ENCODE data around the gene PCDHB16.
"Not testable (repeated sequence)": the region's sequence is repeated elsewhere in the genome, so short reads cannot be mapped to it uniquely, and the experiment has no call there.

PCDHB16 gene

DNA sequence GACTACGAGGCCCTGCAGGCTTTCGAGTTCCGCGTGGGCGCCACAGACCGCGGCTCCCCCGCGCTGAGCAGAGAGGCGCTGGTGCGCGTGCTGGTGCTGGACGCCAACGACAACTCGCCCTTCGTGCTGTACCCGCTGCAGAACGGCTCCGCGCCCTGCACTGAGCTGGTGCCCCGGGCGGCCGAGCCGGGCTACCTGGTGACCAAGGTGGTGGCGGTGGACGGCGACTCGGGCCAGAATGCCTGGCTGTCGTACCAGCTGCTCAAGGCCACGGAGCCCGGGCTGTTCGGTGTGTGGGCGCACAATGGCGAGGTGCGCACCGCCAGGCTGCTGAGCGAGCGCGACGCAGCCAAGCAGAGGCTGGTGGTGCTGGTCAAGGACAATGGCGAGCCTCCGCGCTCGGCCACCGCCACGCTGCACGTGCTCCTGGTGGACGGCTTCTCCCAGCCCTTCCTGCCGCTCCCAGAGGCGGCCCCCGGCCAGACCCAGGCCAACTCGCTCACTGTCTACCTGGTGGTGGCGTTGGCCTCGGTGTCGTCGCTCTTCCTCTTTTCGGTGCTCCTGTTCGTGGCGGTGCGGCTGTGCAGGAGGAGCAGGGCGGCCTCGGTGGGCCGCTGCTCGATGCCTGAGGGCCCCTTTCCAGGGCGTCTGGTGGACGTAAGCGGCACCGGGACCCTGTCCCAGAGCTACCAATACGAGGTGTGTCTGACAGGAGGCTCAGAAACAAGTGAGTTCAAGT is 2.1 kb downstream of the PCDHB16 start:
- not testable (repeated sequence) for DNase-seq

DNA sequence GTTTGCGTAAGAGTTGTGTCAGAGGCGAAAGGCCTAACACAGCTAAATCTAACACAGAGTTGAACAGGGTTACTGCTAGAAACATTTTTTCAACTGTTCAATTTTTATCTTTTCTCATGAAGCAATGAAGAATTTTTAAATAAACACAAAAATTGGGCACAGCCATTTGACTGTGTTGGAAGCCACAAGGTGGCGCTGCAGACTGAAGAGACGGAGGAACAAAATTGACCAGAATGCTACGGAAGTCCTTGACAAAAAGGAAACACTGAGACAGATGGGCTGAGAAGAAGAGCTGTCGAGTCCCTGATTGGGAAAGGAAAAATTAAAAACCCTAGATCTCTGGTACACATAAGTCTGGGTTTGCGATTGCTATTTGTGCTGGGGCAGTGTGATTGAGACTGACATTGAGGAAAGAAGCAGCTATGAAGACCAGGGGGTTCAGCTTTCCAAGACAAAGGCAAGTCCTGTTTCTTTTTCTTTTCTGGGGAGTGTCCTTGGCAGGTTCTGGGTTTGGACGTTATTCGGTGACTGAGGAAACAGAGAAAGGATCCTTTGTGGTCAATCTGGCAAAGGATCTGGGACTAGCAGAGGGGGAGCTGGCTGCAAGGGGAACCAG is 4.8 kb downstream of the PCDHB16 start, which contains the start of gene PCDHB9:
Gene PCDHB9, plus strand, starts transcription at position 265 of the 616 bp plus-strand sequence. Its CDS starts 158 bp downstream, at position 423.
- DNase-seq = peak in 1 of 2 experiments; percentile 12

DNA sequence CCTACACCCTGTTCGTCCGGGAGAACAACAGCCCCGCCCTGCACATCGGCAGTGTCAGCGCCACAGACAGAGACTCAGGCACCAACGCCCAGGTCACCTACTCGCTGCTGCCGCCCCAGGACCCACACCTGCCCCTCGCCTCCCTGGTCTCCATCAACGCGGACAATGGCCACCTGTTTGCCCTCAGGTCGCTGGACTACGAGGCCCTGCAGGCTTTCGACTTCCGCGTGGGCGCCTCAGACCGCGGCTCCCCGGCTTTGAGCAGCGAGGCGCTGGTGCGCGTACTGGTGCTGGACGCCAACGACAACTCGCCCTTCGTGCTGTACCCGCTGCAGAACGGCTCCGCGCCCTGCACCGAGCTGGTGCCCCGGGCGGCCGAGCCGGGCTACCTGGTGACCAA is 6.5 kb downstream of the PCDHB16 start:
- DNase-seq = not testable (repeated sequence)

DNA sequence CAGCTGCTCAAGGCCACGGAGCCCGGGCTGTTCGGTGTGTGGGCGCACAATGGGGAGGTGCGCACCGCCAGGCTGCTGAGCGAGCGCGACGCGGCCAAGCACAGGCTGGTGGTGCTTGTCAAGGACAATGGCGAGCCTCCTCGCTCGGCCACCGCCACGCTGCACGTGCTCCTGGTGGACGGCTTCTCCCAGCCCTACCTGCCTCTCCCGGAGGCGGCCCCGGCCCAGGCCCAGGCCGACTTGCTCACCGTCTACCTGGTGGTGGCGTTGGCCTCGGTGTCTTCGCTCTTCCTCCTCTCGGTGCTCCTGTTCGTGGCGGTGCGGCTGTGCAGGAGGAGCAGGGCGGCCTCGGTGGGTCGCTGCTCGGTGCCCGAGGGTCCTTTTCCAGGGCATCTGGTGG is 6.9 kb downstream of the PCDHB16 start:
- DNase-seq = not testable (repeated sequence)

DNA sequence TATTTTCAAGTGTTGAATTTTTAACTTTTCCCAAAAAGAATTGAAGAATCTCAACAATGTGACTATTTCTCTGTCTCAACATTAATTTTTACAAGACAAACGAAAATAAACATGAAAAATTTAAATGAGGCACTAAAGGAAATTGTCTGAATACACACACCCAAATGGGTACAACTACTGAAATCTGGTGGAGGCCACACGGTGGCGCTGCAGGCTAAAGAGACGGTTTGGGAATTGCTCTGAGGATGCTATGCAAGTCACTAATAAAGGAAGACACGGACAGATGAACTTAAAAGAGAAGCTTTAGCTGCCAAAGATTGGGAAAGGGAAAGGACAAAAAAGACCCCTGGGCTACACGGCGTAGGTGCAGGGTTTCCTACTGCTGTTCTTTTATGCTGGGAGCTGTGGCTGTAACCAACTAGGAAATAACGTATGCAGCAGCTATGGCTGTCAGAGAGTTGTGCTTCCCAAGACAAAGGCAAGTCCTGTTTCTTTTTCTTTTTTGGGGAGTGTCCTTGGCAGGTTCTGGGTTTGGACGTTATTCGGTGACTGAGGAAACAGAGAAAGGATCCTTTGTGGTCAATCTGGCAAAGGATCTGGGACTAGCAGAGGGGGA is 10.0 kb downstream of the PCDHB16 start, which contains the start of gene PCDHB10:
Gene PCDHB10, plus strand, starts transcription at position 244 of the 616 bp plus-strand sequence. Its CDS starts 200 bp downstream, at position 444.
- peak in 1 of 2 experiments; percentile 4 for DNase-seq

DNA sequence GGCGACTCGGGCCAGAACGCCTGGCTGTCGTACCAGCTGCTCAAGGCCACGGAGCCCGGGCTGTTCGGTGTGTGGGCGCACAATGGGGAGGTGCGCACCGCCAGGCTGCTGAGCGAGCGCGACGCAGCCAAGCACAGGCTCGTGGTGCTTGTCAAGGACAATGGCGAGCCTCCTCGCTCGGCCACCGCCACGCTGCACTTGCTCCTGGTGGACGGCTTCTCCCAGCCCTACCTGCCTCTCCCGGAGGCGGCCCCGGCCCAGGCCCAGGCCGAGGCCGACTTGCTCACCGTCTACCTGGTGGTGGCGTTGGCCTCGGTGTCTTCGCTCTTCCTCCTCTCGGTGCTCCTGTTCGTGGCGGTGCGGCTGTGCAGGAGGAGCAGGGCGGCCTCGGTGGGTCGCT is 12.1 kb downstream of the PCDHB16 start:
- DNase-seq = not testable (repeated sequence)

DNA sequence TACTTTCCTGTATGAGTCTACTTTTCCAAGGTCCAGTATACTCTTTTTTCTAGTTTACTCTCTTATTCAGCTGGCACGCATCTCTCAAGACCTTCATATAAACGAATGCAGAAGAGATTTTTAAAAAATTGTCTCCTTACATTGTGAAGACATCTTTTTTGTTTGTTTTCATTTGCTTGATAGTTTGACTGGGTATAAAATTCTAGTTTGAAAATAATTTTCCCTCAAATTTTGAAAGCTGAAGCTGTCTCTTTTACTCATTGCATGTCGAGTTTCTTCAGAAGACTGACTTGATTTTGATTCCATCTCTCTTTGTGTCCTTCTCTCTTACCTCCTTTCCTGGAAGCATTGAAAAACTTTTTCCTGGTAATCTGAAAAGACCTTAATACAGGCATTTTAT is 14.2 kb downstream of the PCDHB16 start:
- no peak for DNase-seq

DNA sequence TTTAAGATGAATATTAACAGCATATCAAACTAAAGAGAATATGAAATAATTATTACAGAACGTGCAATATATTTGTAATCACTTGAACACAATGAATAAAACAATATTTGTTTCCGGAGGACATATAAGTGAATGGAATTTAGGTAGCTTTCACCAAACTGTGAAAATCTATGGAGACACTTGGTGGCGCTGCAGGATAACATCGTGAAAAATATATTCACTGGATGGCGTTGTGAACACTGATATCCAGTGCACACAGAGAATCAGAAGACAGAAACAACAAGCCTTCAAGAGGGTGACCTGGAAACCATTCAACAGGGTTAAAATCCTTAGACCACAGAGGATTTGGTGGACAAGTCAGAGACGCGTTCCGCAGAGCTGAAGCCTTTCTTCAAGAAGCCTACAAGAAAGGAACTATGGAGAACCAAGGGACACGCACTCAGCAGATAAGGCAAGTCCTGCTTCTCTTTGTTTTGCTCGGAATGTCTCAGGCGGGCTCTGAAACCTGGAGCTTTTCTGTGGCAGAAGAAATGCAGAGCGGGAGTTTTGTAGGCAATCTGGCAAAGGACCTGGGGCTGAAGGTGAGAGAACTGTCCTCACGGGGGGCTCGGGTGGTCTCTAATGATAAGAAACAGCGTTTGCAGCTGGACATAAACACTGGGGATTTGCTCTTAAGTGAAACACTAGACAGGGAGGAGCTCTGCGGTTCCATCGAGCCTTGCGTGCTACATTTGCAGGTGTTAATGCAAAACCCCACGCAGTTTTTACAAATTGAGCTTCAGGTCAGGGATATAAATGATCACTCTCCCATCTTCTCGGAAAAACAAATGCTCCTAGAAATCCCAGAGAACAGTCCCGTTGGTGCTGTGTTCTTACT is 17.4 kb downstream of the PCDHB16 start, which contains the start of gene PCDHB11:
Gene PCDHB11, plus strand, starts transcription at position 269 of the 877 bp plus-strand sequence. Its CDS starts 148 bp downstream, at position 417.
- no peak for DNase-seq

DNA sequence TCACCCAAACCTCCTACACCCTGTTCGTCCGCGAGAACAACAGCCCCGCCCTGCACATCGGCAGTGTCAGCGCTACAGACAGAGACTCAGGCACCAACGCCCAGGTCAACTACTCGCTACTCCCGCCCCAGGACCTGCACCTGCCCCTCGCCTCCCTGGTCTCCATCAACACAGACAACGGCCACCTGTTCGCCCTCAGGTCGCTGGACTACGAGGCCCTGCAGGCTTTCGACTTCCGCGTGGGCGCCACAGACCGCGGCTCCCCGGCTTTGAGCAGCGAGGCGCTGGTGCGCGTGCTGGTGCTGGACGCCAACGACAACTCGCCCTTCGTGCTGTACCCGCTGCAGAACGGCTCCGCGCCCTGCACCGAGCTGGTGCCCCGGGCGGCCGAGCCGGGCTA is 18.9 kb downstream of the PCDHB16 start:
- not testable (repeated sequence) for DNase-seq

DNA sequence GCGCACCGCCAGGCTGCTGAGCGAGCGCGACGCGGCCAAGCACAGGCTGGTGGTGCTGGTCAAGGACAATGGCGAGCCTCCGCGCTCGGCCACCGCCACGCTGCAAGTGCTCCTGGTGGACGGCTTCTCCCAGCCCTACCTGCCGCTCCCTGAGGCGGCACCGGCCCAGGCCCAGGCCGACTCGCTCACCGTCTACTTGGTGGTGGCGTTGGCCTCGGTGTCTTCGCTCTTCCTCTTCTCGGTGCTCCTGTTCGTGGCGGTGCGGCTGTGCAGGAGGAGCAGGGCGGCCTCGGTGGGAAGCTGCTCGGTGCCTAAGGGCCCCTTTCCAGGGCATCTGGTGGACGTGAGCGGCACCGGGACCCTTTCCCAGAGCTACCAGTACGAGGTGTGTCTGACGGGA is 19.5 kb downstream of the PCDHB16 start:
- DNase-seq = not testable (repeated sequence)

DNA sequence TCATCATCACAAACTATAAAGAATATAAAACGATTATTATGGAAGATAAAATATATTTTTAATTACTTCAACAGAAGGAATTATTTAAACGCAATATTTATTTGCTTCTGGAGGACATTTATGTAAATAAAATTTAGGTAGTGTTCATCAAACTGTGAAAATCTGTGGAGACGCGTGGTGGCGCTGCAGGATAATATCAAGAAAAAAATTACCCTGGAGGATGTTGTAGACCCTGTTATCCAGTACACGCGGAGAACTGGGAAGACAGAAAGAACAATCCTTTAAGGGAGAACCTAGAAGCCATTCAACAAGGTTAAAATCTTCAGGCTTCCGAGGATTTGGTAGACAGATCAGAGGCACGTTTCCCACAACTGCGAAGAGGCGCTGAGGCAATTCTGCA is 26.3 kb downstream of the PCDHB16 start, which contains the start of gene PCDHB12:
Gene PCDHB12, plus strand, starts transcription at position 242 of the 400 bp plus-strand sequence. CDS start 189 bp downstream, outside the sequence.
- no peak for DNase-seq

DNA sequence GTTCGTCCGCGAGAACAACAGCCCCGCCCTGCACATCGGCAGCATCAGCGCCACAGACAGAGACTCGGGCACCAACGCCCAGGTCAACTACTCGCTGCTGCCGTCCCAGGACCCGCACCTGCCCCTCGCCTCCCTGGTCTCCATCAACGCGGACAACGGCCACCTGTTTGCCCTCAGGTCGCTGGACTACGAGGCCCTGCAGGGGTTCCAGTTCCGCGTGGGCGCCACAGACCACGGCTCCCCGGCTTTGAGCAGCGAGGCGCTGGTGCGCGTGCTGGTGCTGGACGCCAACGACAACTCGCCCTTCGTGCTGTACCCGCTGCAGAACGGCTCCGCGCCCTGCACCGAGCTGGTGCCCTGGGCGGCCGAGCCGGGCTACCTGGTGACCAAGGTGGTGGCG is 28.1 kb downstream of the PCDHB16 start:
- DNase-seq = not testable (repeated sequence)

DNA sequence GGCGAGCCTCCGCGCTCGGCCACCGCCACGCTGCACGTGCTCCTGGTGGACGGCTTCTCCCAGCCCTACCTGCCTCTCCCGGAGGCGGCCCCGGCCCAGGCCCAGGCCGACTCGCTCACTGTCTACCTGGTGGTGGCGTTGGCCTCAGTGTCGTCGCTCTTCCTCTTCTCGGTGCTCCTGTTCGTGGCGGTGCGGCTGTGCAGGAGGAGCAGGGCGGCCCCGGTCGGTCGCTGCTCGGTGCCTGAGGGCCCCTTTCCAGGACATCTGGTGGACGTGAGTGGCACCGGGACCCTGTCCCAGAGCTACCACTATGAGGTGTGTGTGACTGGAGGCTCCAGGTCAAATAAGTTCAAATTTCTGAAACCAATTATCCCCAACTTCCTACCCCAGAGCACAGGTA is 28.7 kb downstream of the PCDHB16 start:
- not testable (repeated sequence) for DNase-seq

DNA sequence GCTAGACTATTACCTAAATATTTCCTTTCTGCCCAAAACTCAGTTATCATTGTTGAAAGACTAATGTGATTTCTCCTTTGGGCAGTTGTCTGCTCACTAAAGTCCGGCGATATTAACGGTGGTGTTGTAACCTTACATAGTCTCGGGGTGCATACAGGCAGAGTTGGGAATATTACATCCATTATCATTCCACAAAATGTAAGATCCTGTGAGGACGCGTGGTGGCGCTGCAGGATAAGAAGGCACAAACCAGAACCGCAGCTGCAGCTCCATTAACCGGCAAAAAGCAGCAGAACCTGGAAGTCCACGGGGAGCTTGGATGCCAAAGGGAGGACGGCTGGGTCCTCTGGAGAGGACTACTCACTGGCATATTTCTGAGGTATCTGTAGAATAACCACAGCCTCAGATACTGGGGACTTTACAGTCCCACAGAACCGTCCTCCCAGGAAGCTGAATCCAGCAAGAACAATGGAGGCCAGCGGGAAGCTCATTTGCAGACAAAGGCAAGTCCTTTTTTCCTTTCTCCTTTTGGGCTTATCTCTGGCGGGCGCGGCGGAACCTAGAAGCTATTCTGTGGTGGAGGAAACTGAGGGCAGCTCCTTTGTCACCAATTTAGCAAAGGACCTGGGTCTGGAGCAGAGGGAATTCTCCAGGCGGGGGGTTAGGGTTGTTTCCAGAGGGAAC is 31.6 kb downstream of the PCDHB16 start, which contains the start of gene PCDHB13:
Gene PCDHB13, plus strand, starts transcription at position 264 of the 684 bp plus-strand sequence. Its CDS starts 205 bp downstream, at position 469.
- DNase-seq = peak in 1 of 2 experiments; percentile 15

DNA sequence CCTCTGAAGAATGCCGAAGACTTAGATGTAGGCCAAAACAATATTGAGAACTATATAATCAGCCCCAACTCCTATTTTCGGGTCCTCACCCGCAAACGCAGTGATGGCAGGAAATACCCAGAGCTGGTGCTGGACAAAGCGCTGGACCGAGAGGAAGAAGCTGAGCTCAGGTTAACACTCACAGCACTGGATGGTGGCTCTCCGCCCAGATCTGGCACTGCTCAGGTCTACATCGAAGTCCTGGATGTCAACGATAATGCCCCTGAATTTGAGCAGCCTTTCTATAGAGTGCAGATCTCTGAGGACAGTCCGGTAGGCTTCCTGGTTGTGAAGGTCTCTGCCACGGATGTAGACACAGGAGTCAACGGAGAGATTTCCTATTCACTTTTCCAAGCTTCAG is 32.4 kb downstream of the PCDHB16 start:
- DNase-seq = not testable (repeated sequence)

DNA sequence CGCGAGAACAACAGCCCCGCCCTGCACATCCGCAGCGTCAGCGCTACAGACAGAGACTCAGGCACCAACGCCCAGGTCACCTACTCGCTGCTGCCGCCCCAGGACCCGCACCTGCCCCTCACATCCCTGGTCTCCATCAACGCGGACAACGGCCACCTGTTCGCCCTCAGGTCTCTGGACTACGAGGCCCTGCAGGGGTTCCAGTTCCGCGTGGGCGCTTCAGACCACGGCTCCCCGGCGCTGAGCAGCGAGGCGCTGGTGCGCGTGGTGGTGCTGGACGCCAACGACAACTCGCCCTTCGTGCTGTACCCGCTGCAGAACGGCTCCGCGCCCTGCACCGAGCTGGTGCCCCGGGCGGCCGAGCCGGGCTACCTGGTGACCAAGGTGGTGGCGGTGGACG is 33.3 kb downstream of the PCDHB16 start:
- DNase-seq = not testable (repeated sequence)

DNA sequence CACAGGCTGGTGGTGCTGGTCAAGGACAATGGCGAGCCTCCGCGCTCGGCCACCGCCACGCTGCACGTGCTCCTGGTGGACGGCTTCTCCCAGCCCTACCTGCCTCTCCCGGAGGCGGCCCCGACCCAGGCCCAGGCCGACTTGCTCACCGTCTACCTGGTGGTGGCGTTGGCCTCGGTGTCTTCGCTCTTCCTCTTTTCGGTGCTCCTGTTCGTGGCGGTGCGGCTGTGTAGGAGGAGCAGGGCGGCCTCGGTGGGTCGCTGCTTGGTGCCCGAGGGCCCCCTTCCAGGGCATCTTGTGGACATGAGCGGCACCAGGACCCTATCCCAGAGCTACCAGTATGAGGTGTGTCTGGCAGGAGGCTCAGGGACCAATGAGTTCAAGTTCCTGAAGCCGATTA is 33.8 kb downstream of the PCDHB16 start:
- not testable (repeated sequence) for DNase-seq

DNA sequence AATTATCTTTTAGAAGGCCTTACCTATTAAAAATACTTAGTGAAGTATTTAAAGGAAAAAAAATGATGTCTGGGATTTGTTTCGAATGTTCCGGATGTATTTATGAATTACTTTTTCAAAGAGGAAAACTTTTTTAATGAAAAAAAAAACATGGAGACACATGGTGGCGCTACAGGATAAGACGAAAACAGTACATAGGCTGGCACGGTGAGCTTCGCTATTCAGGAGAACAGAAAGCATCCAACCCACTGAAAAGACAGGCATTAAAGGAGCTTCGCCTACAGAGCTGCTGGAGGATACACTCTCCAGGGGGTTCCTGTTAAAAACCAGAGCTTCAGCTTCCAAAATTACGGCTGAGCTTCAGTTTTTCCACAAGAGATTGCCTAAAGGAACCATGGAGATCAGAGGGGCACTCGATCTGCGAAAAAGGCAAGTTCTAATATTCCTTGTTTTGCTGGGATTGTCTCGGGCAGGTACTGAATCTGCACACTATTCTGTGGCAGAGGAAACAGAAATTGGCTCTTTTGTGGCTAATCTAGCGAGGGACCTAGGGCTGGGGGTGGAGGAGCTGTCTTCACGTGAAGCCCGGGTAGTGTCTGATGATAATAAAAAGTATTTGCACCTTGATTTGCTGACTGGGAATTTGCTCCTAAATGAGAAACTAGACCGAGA is 41.1 kb downstream of the PCDHB16 start, which contains the start of gene PCDHB14:
Gene PCDHB14, plus strand, starts transcription at position 232 of the 672 bp plus-strand sequence. Its CDS starts 163 bp downstream, at position 395.
- no peak for DNase-seq

DNA sequence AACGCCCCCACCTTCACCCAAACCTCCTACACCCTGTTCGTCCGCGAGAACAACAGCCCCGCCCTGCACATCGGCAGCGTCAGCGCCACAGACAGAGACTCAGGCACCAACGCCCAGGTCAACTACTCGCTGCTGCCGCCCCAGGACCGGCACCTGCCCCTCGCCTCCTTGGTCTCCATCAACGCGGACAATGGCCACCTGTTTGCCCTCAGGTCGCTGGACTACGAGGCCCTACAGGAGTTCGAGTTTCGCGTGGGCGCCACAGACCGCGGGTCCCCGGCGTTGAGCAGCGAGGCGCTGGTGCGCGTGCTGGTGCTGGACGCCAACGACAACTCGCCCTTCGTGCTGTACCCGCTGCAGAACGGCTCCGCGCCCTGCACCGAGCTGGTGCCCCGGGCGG is 42.7 kb downstream of the PCDHB16 start:
- not testable (repeated sequence) for DNase-seq

DNA sequence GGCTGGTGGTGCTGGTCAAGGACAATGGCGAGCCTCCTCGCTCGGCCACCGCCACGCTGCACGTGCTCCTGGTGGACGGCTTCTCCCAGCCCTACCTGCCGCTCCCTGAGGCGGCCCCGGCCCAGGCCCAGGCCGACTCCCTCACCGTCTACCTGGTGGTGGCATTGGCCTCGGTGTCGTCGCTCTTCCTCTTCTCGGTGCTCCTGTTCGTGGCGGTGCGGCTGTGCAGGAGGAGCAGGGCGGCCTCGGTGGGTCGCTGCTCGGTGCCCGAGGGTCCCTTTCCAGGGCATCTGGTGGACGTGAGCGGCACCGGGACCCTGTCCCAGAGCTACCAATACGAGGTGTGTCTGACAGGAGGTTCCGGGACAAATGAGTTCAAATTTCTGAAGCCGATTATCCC is 43.2 kb downstream of the PCDHB16 start:
- DNase-seq = not testable (repeated sequence)
